GM23338 (cell line): ENCODE data around the gene ACP2. TPM values are rescaled to one million over a fixed set of nuclear protein-coding genes. Genes with fewer than 3 reads are reported as not detected.

Experiments used
- ATAC-seq: fragments of 200-7000 bp; cut with Tn5 transposase; 3 replicates; pipeline ENCODE4 v1.9.1; 2020
- DNase-seq: peaks from one replicate; pipeline ENCODE4 v3.0.0-alpha.2; 2015; ENCODE audit warnings: low spot score
- H2AFZ ChIP-seq: fragments of 200-600 bp; sonication (generic); 2 replicates; pipeline ENCODE4 v1.8.0; 2016; ENCODE audit warnings: antibody characterized with exemption, mild to moderate bottlenecking, moderate library complexity
- H3F3A ChIP-seq: fragments of 200-600 bp; sonication (generic); replicated peaks from 2 replicates; pipeline ENCODE4 v1.8.0; 2017; ENCODE audit warnings: antibody characterized with exemption, mixed run types, low read depth
- H3K27ac ChIP-seq: fragments of 200-600 bp; sonication (generic); 2 replicates; pipeline ENCODE4 v1.6.1; 2016; ENCODE audit warnings: low read depth
- H3K27me3 ChIP-seq: fragments of 200-600 bp; sonication (generic); 2 replicates; pipeline ENCODE4 v1.8.0; 2016; ENCODE audit warnings: mild to moderate bottlenecking, mixed run types, moderate library complexity; ENCODE audit not compliant: insufficient read depth
- H3K36me3 ChIP-seq: fragments of 200-600 bp; sonication (generic); 2 replicates; pipeline ENCODE4 v1.8.0; 2016; ENCODE audit warnings: mild to moderate bottlenecking; ENCODE audit not compliant: insufficient read depth
- H3K4me1 ChIP-seq: fragments of 200-600 bp; sonication (generic); 2 replicates; pipeline ENCODE4 v1.8.0; 2016; ENCODE audit warnings: mild to moderate bottlenecking, moderate library complexity; ENCODE audit not compliant: insufficient read depth
- H3K4me2 ChIP-seq: fragments of 200-600 bp; sonication (generic); 2 replicates; pipeline ENCODE4 v1.7.1; 2017; ENCODE audit warnings: mixed run types
- H3K4me3 ChIP-seq: fragments of 200-600 bp; sonication (generic); 2 replicates; pipeline ENCODE4 v1.6.1; 2016; ENCODE audit warnings: mixed run types
- H3K79me2 ChIP-seq: fragments of 200-600 bp; sonication (generic); replicated peaks from 2 replicates; pipeline ENCODE4 v1.8.0; 2017; ENCODE audit warnings: mild to moderate bottlenecking; ENCODE audit not compliant: insufficient read depth
- H3K9me2 ChIP-seq: fragments of 200-600 bp; sonication (generic); 2 replicates; pipeline ENCODE4 v1.8.0; 2017; ENCODE audit not compliant: insufficient read depth
- H4K20me1 ChIP-seq: fragments of 200-600 bp; sonication (generic); replicated peaks from 2 replicates; pipeline ENCODE4 v1.8.0; 2017; ENCODE audit warnings: mild to moderate bottlenecking; ENCODE audit not compliant: insufficient read depth
- H3K27ac Mint-ChIP-seq: 2 replicates; pipeline ENCODE4 v1.8.0; 2020; ENCODE audit warnings: inconsistent platforms, mild to moderate bottlenecking, moderate library complexity, mixed read lengths
- H3K27me3 Mint-ChIP-seq: 3 replicates; pipeline ENCODE4 v1.8.0; 2022; ENCODE audit warnings: low read depth, mild to moderate bottlenecking, moderate library complexity, mixed read lengths, inconsistent platforms; ENCODE audit not compliant: insufficient read depth, poor library complexity
- H3K36me3 Mint-ChIP-seq: 3 replicates; pipeline ENCODE4 v1.8.0; 2021; ENCODE audit warnings: low read depth, mild to moderate bottlenecking, inconsistent platforms, moderate library complexity, mixed read lengths
- H3K4me1 Mint-ChIP-seq: 3 replicates; pipeline ENCODE4 v1.8.0; 2020; ENCODE audit warnings: mild to moderate bottlenecking, inconsistent platforms, mixed read lengths
- H3K4me3 Mint-ChIP-seq: 3 replicates; pipeline ENCODE4 v1.8.0; 2021; ENCODE audit warnings: moderate library complexity, mild to moderate bottlenecking, inconsistent platforms, mixed read lengths
- H3K9me3 Mint-ChIP-seq: 3 replicates; pipeline ENCODE4 v1.8.0; 2020; ENCODE audit warnings: moderate library complexity, mild to moderate bottlenecking, inconsistent platforms, mixed read lengths
- CREB1 ChIP-seq: fragments of 250-450 bp; sonication (Bioruptor Pico); IDR thresholded peaks from 2 replicates; pipeline ENCODE4 v1.5.0; 2020; ENCODE audit warnings: low read depth, mild to moderate bottlenecking, moderate library complexity
- CTCF ChIP-seq, 2 experiments: fragments of 200-600 bp in 1 of 2; sonication (generic) in 1 of 2; conservative IDR thresholded peaks; 2 replicates each; pipeline versions ENCODE4 v1.5.1 to v1.6.1; 2016 to 2017; ENCODE audit warnings: antibody characterized with exemption in 2 of 2, low read depth in 2 of 2, mild to moderate bottlenecking in 2 of 2, moderate library complexity in 1 of 2
- ETS1 ChIP-seq: IDR thresholded peaks from 2 replicates; pipeline ENCODE4 v1.6.1; 2016; ENCODE audit warnings: antibody characterized with exemption
- EZH2 ChIP-seq: fragments of 200-600 bp; sonication (generic); IDR thresholded peaks from one replicate; pipeline ENCODE4 v1.8.0; 2017; ENCODE audit warnings: antibody characterized with exemption, mild to moderate bottlenecking, low read depth; ENCODE audit not compliant: unreplicated experiment
- EZH2phosphoT487 ChIP-seq: fragments of 200-600 bp; sonication (generic); IDR thresholded peaks from one replicate; pipeline ENCODE4 v1.8.1; 2018; ENCODE audit warnings: antibody characterized with exemption; ENCODE audit not compliant: unreplicated experiment
- JUNB ChIP-seq: IDR thresholded peaks from one replicate; pipeline ENCODE4 v1.6.1; 2016; ENCODE audit warnings: antibody characterized with exemption; ENCODE audit not compliant: unreplicated experiment
- NANOG ChIP-seq: IDR thresholded peaks from 2 replicates; pipeline ENCODE4 v1.6.1; 2016; ENCODE audit warnings: antibody characterized with exemption, borderline replicate concordance
- REST ChIP-seq: IDR thresholded peaks from one replicate; pipeline ENCODE4 v1.6.1; 2018; ENCODE audit warnings: antibody characterized with exemption; ENCODE audit not compliant: unreplicated experiment
- ZNF114 ChIP-seq: fragments of 250-450 bp; sonication (Bioruptor Pico); IDR thresholded peaks from 2 replicates; pipeline ENCODE4 v1.5.0; 2020; ENCODE audit warnings: mild to moderate bottlenecking, moderate library complexity
- ZNF331 ChIP-seq: fragments of 250-450 bp; sonication (Bioruptor Pico); IDR thresholded peaks from 2 replicates; pipeline ENCODE4 v1.5.0; 2020; ENCODE audit warnings: low read depth, mild to moderate bottlenecking, moderate library complexity
- ZNF462 ChIP-seq: fragments of 250-450 bp; sonication (Bioruptor Pico); IDR thresholded peaks from 2 replicates; pipeline ENCODE4 v1.5.0; 2020; ENCODE audit warnings: mild to moderate bottlenecking, moderate library complexity
- polyA plus RNA-seq: library from polyadenylated mRNA; unstranded; fragments of >200 nt; fragmentation: Nextera tagmentation; extraction: Ambion mirVana; gene quantifications from 2 replicates; pipeline ENCODE4 v1.2.1, GENCODE V29; 2016
- total RNA-seq: library from RNA; depleted of rRNA; stranded (reverse); fragments of >200 nt; shearing (Covaris generic); gene quantifications from 2 replicates; pipeline ENCODE4 v1.2.3, GENCODE V29; 2014

Gene ACP2
- total and polyA plus RNA-seq, 2 experiments from 2014 or later = 7.3 to 32.1 TPM

GRCh38 chr11:47257177-47257516 is 8.5 kb upstream of the ACP2 start:
- Histone ChIP-seq H3K27ac (peak overlapping the region; percentile 96), H3K27me3 (no peaks in the 10 kb centered on the region), H3F3A (peaks cover 13% of the 10 kb centered on the region), H4K20me1 (no peaks in the 10 kb centered on the region), H3K4me2 (peak overlapping the region; percentile 88), H3K4me1 (peaks cover 33% of the 10 kb centered on the region), H3K9me2 (no peaks in the 10 kb centered on the region), H3K79me2 (no peaks in the 10 kb centered on the region), H3K36me3 (no peaks in the 10 kb centered on the region), H2AFZ (peak overlapping the region; percentile 88; the same call in 1 of the 2 replicates), H3K4me3 (peak overlapping the region; percentile 59)
- peak; percentile 1 for ATAC-seq
- peaks cover 33% of the 10 kb centered on the region for H3K4me1 Mint-ChIP-seq
- TF ChIP-seq ZNF462 (CRISPR knock-in tag) (no peak), NANOG (no peak), REST (no peak), ZNF114 (CRISPR knock-in tag) (no peak), EZH2phosphoT487 (no peak), CTCF (conservative IDR thresholded peaks at IDR 0.05; ENCODE audit: low read depth in 2 of 2) (no peak), JUNB (no peak), EZH2 (no peak), ETS1 (no peak), CREB1 (CRISPR knock-in tag) (no peak), ZNF331 (CRISPR knock-in tag) (no peak)
- DNase-seq = no peak
- peak overlapping the region; percentile 64 for H3K4me3 Mint-ChIP-seq
- H3K36me3 Mint-ChIP-seq = no peaks in the 10 kb centered on the region
- H3K9me3 Mint-ChIP-seq = no peaks in the 10 kb centered on the region
- peak overlapping the region; percentile 87 for H3K27ac Mint-ChIP-seq
- H3K27me3 Mint-ChIP-seq = peaks cover 2% of the 10 kb centered on the region
